Right lobe of liver (tissue), 4 donors: ENCODE results near the gene ANKRD29.

Experiments
- CTCF ChIP-seq, 4 donors: fragments of 200-600 bp in 3 of 4; fragments of 450-650 bp in 1 of 4; IDR thresholded peaks; one replicate each; pipeline versions ENCODE4 v1.5.1 to v1.8.0; 2016 to 2022; ENCODE audit warnings: antibody characterized with exemption in 4 of 4, mild to moderate bottlenecking in 2 of 4
- POLR2A ChIP-seq: fragments of 450-650 bp; IDR thresholded peaks from one replicate; pipeline ENCODE4 v1.6.1; 2017; ENCODE audit warnings: antibody characterized with exemption, mild to moderate bottlenecking
- donor health status: DM: no; HTN: no; CAD: no.
- donor health status: DM: no; HTN: no; CAD: no.
- donor health status: DM: no; HTN: yes; CAD: no.

GRCh38 chr18:23567671-23568070 lies 95.0 kb downstream of the ANKRD29 start:
- no peak for TF ChIP-seq CTCF (IDR thresholded peaks at IDR 0.05)
- TF ChIP-seq POLR2A: no peak
